Activated T-cell treated with anti-CD3 and anti-CD28 coated beads for 4 hours (primary cell): ENCODE data around the gene GPAT3.
"Not testable (repeated sequence)": the region's sequence is repeated elsewhere in the genome, so short reads cannot be mapped to it uniquely, and the experiment has no call there.

Experiments
- DNase-seq: peaks from one replicate; pipeline ENCODE4 v3.0.0-alpha.2; 2020

Gene GPAT3

GRCh38 chr4:83552924-83553323, 17.0 kb downstream of the GPAT3 start:
- no peak for DNase-seq

- no peak for DNase-seq
These were observed 20.2 kb downstream of the GPAT3 start for GRCh38 chr4:83556006-83556707.

GRCh38 chr4:83556816-83557215, 20.9 kb downstream of the GPAT3 start:
- DNase-seq = no peak

GRCh38 chr4:83558059-83558653, 22.2 kb downstream of the GPAT3 start:
- DNase-seq = no peak

- DNase-seq = no peak
These were observed 22.8 kb downstream of the GPAT3 start for GRCh38 chr4:83558680-83559079.

GRCh38 chr4:83560523-83560922, 24.6 kb downstream of the GPAT3 start:
- no peak for DNase-seq

- no peak for DNase-seq
These were observed 25.5 kb downstream of the GPAT3 start for GRCh38 chr4:83561381-83561780.

GRCh38 chr4:83563998-83564397, 28.1 kb downstream of the GPAT3 start:
- DNase-seq = no peak

GRCh38 chr4:83568062-83568461, 32.2 kb downstream of the GPAT3 start:
- DNase-seq = no peak

GRCh38 chr4:83569429-83569828, 33.5 kb downstream of the GPAT3 start:
- DNase-seq = no peak

GRCh38 chr4:83569987-83570386, 34.1 kb downstream of the GPAT3 start:
- no peak for DNase-seq

GRCh38 chr4:83572848-83573247, 36.9 kb downstream of the GPAT3 start:
- DNase-seq = no peak

- DNase-seq = no peak
These were observed 38.3 kb downstream of the GPAT3 start for GRCh38 chr4:83574247-83574646.

- not testable (repeated sequence) for DNase-seq
These were observed 40.3 kb downstream of the GPAT3 start for GRCh38 chr4:83576237-83576636.

- no peak for DNase-seq
These were observed 45.7 kb downstream of the GPAT3 start for GRCh38 chr4:83581411-83582288.

- no peak for DNase-seq
These were observed 46.4 kb downstream of the GPAT3 start for GRCh38 chr4:83582289-83582785.

- no peak for DNase-seq
These were observed 50.1 kb downstream of the GPAT3 start for GRCh38 chr4:83585982-83586508.

- DNase-seq = no peak
These were observed 53.4 kb downstream of the GPAT3 start for GRCh38 chr4:83589279-83589678.

GRCh38 chr4:83591056-83591455, 55.1 kb downstream of the GPAT3 start:
- no peak for DNase-seq

- DNase-seq = no peak
These were observed 55.8 kb downstream of the GPAT3 start for GRCh38 chr4:83591730-83592129.

GRCh38 chr4:83599183-83599582, 63.3 kb downstream of the GPAT3 start:
- DNase-seq = no peak

GRCh38 chr4:83603129-83603528, 67.2 kb downstream of the GPAT3 start:
- no peak for DNase-seq

GRCh38 chr4:83604321-83604720, 68.4 kb downstream of the GPAT3 start:
- no peak for DNase-seq
